Transverse colon (tissue), 4 donors: ENCODE results near the gene RAPH1. TPM values are rescaled to one million over a fixed set of nuclear protein-coding genes. Genes with fewer than 3 reads are reported as not detected.

ENCODE experiments used
- DNase-seq: peaks from one replicate; pipeline ENCODE4 v3.0.0-alpha.2; 2019
- H3K27ac ChIP-seq, 4 donors: fragments of 200-600 bp; sonication (generic); 2 replicates each; pipeline ENCODE4 v1.5.1; 2016 to 2018; ENCODE audit warnings: inconsistent platforms in 4 of 4
- H3K27me3 ChIP-seq: fragments of 200-600 bp; sonication (generic); 2 replicates; pipeline ENCODE4 v1.5.1; 2017; ENCODE audit warnings: inconsistent platforms
- H3K36me3 ChIP-seq, 4 donors: fragments of 200-600 bp; sonication (generic); 2 replicates each; pipeline ENCODE4 v1.5.1; 2017 to 2019; ENCODE audit warnings: inconsistent platforms in 4 of 4
- H3K4me1 ChIP-seq, 4 donors: fragments of 200-600 bp; sonication (generic); 2 replicates each; pipeline ENCODE4 v1.5.1; 2017 to 2020; ENCODE audit warnings: inconsistent platforms in 4 of 4
- H3K4me3 ChIP-seq, 4 donors: fragments of 200-600 bp; sonication (generic); 1 replicate in 1 of 4; 2 replicates in 3 of 4; pipeline versions ENCODE4 v1.5.1 to v1.6.1; 2017 to 2019; ENCODE audit warnings: inconsistent platforms in 4 of 4
- H3K9me3 ChIP-seq, 2 donors: fragments of 200-600 bp; sonication (generic); 2 replicates each; pipeline ENCODE4 v1.5.1; 2017 to 2019; ENCODE audit warnings: inconsistent platforms in 2 of 2
- EP300 ChIP-seq: sonication (generic); formaldehyde crosslinking; IDR thresholded peaks from one replicate; pipeline ENCODE4 v1.6.1; 2017; ENCODE audit warnings: antibody characterized with exemption, low read depth
- POLR2A ChIP-seq: fragments of 450-650 bp; IDR thresholded peaks from one replicate; pipeline ENCODE4 v1.6.1; 2016; ENCODE audit warnings: antibody characterized with exemption, mild to moderate bottlenecking, moderate library complexity
- POLR2AphosphoS5 ChIP-seq, 3 donors: sonication (generic); formaldehyde crosslinking; IDR thresholded peaks; one replicate each; pipeline ENCODE4 v1.6.1; 2016; ENCODE audit warnings: antibody characterized with exemption in 3 of 3
- WGBS, 2 donors: methylation state at CpG; one replicate each; pipeline ENCODE4 v1.1.5; 2018; ENCODE audit warnings: low coverage in 1 of 2; 5-methylcytosine and 5-hydroxymethylcytosine counted together
- in situ Hi-C, 4 donors: fragments of 200-750 bp; cut with MboI; loops; one replicate each; pipeline versions ENCODE4 v1.15.0 to v1.15.1; 2017; ENCODE audit warnings: low sequenced_read_pairs in 3 of 4, low pct_ligation_motif_present in 1 of 4, low pct_unique_long_range_greater_than_20kb in 1 of 4
- intact Hi-C: fragments of 100-400 bp; cut with DNase I; formaldehyde crosslinking; loops from one replicate; pipeline ENCODE4 v1.15.1; 2023; ENCODE audit warnings: low total_unique reads
- total RNA-seq, 4 donors: library from RNA; depleted of rRNA; stranded (reverse); fragments of >200 nt; gene quantifications; one replicate each; pipeline ENCODE4 v1.1.0, GENCODE V29; 2016
- TF ChIP-seq, protein P1 (sequence below), 5 experiments: fragments of 200-600 bp in 3 of 5; fragments of 450-650 bp in 2 of 5; sonication (generic) in 3 of 5; IDR thresholded peaks; 1 replicate in 2 of 5; 2 replicates in 3 of 5; pipeline ENCODE4 v1.5.1; 2016 to 2017; ENCODE audit warnings: antibody characterized with exemption in 5 of 5, inconsistent platforms in 3 of 5, mild to moderate bottlenecking in 2 of 5, moderate library complexity in 1 of 5

Gene RAPH1
- total RNA-seq, 4 donors from 2014 or later: 36.0 to 160 (median 41.8) TPM

DNA sequence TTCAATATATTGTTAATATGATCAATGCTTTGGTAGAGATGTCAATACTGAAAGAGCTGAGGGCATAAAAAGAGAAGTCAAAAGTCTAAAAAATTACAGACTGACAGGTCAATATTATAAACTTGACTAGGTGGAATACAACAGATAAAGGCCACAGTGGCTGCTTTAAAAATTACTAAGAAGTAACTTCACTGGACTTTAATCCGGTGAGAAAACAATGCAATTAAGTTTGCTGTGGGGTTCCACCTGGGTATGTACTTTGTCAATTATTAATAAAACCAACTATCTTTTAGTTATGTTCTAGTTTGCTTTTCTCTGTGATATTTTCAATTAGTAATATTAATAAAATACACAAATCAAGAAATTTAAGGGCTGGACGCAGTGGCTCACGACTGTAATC lies 44.7 kb downstream of the RAPH1 start:
- DNase-seq: no peak
- in situ Hi-C loops: loop anchor here in 2 of 4 donors (25.0 kb wide), 3 partner anchors 172 to 422 kb away; no protein-coding TSS in a partner anchor
- no peak overlapping the region for H3K27ac ChIP-seq
- TF ChIP-seq POLR2A: no peak
- TF ChIP-seq POLR2AphosphoS5 (IDR thresholded peaks at IDR 0.05): no peak
- TF ChIP-seq, protein P1, sequence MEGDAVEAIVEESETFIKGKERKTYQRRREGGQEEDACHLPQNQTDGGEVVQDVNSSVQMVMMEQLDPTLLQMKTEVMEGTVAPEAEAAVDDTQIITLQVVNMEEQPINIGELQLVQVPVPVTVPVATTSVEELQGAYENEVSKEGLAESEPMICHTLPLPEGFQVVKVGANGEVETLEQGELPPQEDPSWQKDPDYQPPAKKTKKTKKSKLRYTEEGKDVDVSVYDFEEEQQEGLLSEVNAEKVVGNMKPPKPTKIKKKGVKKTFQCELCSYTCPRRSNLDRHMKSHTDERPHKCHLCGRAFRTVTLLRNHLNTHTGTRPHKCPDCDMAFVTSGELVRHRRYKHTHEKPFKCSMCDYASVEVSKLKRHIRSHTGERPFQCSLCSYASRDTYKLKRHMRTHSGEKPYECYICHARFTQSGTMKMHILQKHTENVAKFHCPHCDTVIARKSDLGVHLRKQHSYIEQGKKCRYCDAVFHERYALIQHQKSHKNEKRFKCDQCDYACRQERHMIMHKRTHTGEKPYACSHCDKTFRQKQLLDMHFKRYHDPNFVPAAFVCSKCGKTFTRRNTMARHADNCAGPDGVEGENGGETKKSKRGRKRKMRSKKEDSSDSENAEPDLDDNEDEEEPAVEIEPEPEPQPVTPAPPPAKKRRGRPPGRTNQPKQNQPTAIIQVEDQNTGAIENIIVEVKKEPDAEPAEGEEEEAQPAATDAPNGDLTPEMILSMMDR (IDR thresholded peaks at IDR 0.05): no peak
- no peak for TF ChIP-seq EP300
- no peaks in the 10 kb centered on the region for H3K9me3 ChIP-seq
- H3K27me3 ChIP-seq: no peaks in the 10 kb centered on the region
- no peak overlapping the region for H3K4me3 ChIP-seq
- H3K4me1 ChIP-seq: no peaks in the 10 kb centered on the region
- intact Hi-C loops: no loop called here
- H3K36me3 ChIP-seq: peaks cover 0 to 22% (median 0%) of the 10 kb centered on the region in 4 donors
- 73 to 87% methylated on average over 3 of the region's 3 CpGs for WGBS, 2 donors

DNA sequence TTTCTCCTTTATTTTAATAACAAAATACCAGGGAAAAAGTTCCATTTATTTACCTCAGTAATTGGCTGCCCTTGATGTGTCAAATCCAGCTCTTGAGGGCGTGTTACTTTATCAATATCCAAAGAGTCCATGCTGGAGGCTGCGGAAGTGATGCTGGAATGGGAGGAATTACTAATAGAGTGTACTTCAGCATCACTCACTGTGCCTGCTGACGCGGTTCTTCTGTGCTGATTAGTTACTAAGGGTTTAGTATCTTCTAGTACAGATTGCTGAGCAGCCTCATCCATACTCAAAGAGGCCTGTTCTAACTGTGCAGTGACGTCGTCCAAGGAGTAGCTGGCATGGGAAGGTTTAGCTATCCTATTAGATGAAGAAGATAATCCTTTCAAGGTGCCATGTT lies 45.6 kb downstream of the RAPH1 start:
- H3K4me3 ChIP-seq: no peak overlapping the region
- no peak for DNase-seq
- no peak overlapping the region for H3K27ac ChIP-seq
- H3K4me1 ChIP-seq: peaks cover 0 to 2% (median 0%) of the 10 kb centered on the region in 4 donors
- H3K27me3 ChIP-seq: no peaks in the 10 kb centered on the region
- intact Hi-C loops: no loop called here
- no peaks in the 10 kb centered on the region for H3K9me3 ChIP-seq
- 89 to 95% methylated on average over 6 of the region's 6 CpGs for WGBS, 2 donors
- in situ Hi-C loops: loop anchor here in 3 of 4 donors (10.0 to 25.0 kb wide), 5 partner anchors 173 to 425 kb away; no protein-coding TSS in a partner anchor
- no peak for TF ChIP-seq POLR2A
- no peak for TF ChIP-seq EP300
- TF ChIP-seq, protein P1 (IDR thresholded peaks at IDR 0.05): no peak
- TF ChIP-seq POLR2AphosphoS5 (IDR thresholded peaks at IDR 0.05): no peak
- peaks cover 0 to 22% (median 0%) of the 10 kb centered on the region in 4 donors for H3K36me3 ChIP-seq

DNA sequence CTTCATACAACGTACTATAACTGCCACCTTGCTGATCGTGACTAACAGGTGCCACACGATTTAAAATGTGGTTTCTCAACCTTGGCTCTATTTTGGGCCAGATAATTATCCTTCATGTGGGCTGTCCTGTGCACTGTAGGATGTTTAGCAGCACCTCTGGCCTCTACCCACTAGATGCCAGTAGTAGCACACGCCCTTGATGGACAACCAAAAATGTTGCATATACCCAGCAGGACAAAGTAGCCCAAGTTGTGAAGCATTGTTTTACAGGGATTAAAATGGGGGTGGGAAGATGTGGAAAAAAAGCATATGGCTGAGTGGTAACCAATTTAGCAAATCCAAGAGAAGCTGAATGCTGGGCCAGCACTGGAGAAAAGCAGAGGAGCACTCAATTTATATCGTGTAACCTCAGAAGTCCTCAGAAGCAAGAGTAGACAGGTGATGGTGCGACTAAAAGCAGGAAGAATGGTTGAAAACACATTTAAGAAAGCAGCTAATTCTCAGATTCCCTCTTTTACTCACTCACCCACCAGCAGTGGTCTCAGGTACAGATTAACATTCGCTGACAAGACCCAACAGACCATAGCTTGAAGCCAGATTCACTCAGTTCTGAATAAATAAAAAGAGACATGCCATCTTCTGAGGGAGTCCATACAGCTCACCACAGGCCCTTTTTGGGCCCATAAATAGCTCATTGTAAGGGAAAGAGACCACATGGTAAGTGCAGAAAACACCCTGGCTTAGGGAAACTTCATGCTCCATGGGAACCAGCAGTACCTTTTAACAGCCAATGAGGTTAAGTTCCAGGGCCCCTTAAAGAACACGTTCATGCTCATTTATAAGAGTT lies 50.6 kb downstream of the RAPH1 start:
- Histone ChIP-seq H3K27me3 (no peaks in the 10 kb centered on the region), H3K4me3 (no peak overlapping the region), H3K9me3 (no peaks in the 10 kb centered on the region), H3K4me1 (peaks cover 0 to 3% (median 0%) of the 10 kb centered on the region in 4 donors), H3K27ac (no peak overlapping the region), H3K36me3 (peaks cover 0 to 14% (median 0%) of the 10 kb centered on the region in 4 donors)
- in situ Hi-C loops (loop anchor here (5.0 to 25.0 kb wide), 6 partner anchors 178 to 430 kb away; no protein-coding TSS in a partner anchor), intact Hi-C loops (loop anchor here (5.0 kb wide), 1 partner anchor 168 kb away; no protein-coding TSS in a partner anchor)
- no peak for TF ChIP-seq POLR2A
- TF ChIP-seq, protein P1 (IDR thresholded peaks at IDR 0.05): peak; percentile 51 to 60 (median 59)
- DNase-seq: peak; percentile 38
- 63 to 78% methylated on average over 6 to 8 of the region's 8 CpGs for WGBS, 2 donors

DNA sequence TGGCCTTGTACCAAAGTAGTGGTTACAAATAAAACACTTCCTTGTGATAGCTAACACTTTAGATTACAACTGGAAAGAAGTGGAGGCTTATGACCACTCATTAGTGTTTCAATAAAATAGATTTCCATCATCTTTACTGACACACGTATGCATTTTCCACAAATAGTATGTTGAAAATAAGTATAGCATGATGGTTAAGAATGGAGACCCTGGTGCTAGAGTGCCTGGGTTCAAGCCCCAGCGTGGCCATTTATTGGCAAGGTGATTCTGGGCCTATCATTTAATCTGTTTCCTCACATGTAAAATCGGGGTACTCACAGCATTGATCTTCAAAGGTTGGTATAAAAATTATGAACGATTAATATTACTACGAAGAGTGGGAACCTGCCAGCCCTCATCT lies 54.5 kb downstream of the RAPH1 start:
- intact Hi-C loops (loop anchor here (2.0 to 5.0 kb wide), 2 partner anchors 24 to 172 kb away; no protein-coding TSS in a partner anchor), in situ Hi-C loops (loop anchor here (5.0 to 25.0 kb wide), 6 partner anchors 182 to 434 kb away; no protein-coding TSS in a partner anchor)
- H3K4me1 ChIP-seq: peaks cover 0 to 3% (median 0%) of the 10 kb centered on the region in 4 donors
- no peak overlapping the region for H3K27ac ChIP-seq
- H3K9me3 ChIP-seq: no peaks in the 10 kb centered on the region
- TF ChIP-seq EP300 (no peak), POLR2A (no peak)
- TF ChIP-seq, protein P1 (IDR thresholded peaks at IDR 0.05): no peak
- H3K27me3 ChIP-seq: no peaks in the 10 kb centered on the region
- no peak for DNase-seq
- H3K4me3 ChIP-seq: no peak overlapping the region
- no peaks in the 10 kb centered on the region for H3K36me3 ChIP-seq
- WGBS, 2 donors: 86 to 95% methylated on average over 5 of the region's 5 CpGs
